Ovary (tissue), 3 donors: ENCODE results near the gene ELP5.

ENCODE experiments used
- CTCF ChIP-seq, 3 donors: fragments of 450-650 bp in 2 of 3; fragments of 200-600 bp in 1 of 3; IDR thresholded peaks; one replicate each; pipeline versions ENCODE4 v1.5.1 to v1.8.0; 2016 to 2022; ENCODE audit warnings: antibody characterized with exemption in 3 of 3, mild to moderate bottlenecking in 1 of 3
- EP300 ChIP-seq: sonication (generic); formaldehyde crosslinking; IDR thresholded peaks from one replicate; pipeline ENCODE4 v1.6.1; 2017; ENCODE audit warnings: antibody characterized with exemption
- POLR2A ChIP-seq: fragments of 450-650 bp; IDR thresholded peaks from one replicate; pipeline ENCODE4 v1.6.1; 2017; ENCODE audit warnings: antibody characterized with exemption, mild to moderate bottlenecking, moderate library complexity
- donor health status: DM: no; HTN: no; CAD: no.

GRCh38 chr17:7256766-7257456, 4.9 kb downstream of the ELP5 start:
- TF ChIP-seq CTCF (IDR thresholded peaks at IDR 0.05): no peak
- TF ChIP-seq POLR2A: no peak
- TF ChIP-seq EP300: no peak
